Stimulated activated naive B cell treated with anti-CD40 and anti-IgM and Interleukin-4, amounts not matched to agents 10 μg/mL and 1 μg/mL and 100 μg/mL, for 72 hours (primary cell): ENCODE results near the gene CRELD2.

ENCODE experiments used
- ATAC-seq, 2 donors: fragments of 150-1000 bp; cut with Tn5 transposase; replicated peaks; 2 replicates each; pipeline ENCODE4 v1.10.0; 2021; ENCODE audit warnings: moderate library complexity in 1 of 2
- DNase-seq: peaks from one replicate; pipeline ENCODE4 v3.0.0; 2021
- H3K27ac Mint-ChIP-seq: one replicate; pipeline ENCODE4 v1.8.0; 2022; ENCODE audit warnings: mild to moderate bottlenecking, mixed read lengths
- H3K27me3 Mint-ChIP-seq, 2 donors: one replicate each; pipeline ENCODE4 v1.8.0; 2022; ENCODE audit warnings: mixed read lengths in 2 of 2
- H3K36me3 Mint-ChIP-seq, 2 donors: one replicate each; pipeline ENCODE4 v1.8.0; 2022; ENCODE audit warnings: mixed read lengths in 2 of 2, mild to moderate bottlenecking in 1 of 2
- H3K4me1 Mint-ChIP-seq, 2 donors: one replicate each; pipeline ENCODE4 v1.8.0; 2022; ENCODE audit warnings: mixed read lengths in 2 of 2, mild to moderate bottlenecking in 1 of 2
- H3K4me3 Mint-ChIP-seq, 2 donors: one replicate each; pipeline ENCODE4 v1.8.0; 2022; ENCODE audit warnings: mild to moderate bottlenecking in 2 of 2, mixed read lengths in 2 of 2, moderate library complexity in 1 of 2
- H3K9me3 Mint-ChIP-seq, 2 donors: one replicate each; pipeline ENCODE4 v1.8.0; 2022; ENCODE audit warnings: mixed read lengths in 2 of 2, mild to moderate bottlenecking in 1 of 2

Gene CRELD2

DNA sequence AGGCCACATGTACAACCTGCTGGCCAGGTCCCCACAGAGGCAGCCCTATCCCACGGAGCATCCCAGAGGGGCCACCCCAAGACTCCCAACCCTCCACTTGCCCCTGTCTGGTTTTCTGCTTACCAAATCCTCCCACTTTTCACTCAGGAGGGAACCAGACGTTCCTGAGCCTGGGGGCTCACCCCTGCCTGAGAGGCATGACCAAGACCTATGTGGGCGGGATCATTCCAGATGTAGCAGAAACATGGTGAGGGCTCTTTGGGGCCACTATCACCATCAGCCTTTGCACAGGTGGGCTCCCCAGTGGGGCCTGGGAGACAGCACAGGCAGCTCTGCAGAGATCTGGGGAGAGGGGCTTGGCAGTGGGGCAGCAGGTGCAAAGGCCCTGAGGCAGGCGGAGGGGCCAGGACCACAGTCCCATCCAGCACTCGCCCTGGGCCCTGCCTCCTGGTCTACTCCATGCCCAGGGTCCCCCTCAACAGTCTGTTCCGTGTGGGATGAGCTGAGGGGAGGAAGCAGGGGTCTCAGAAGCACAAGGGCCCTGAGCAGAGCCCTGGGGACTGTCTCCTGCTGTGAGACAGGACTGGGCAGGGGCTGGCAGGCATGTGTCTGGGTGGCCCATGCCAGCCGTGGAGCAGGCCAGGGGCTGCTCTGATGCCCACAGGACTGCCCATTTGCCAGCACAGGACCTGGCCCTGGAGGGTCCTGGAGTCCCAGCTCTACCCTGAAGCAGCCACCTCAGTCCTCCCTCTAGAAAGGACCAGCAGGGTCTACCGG is 51.5 kb downstream of the CRELD2 start:
- ATAC-seq (no peak), DNase-seq (peak; percentile 4)
- peak overlapping the region; percentile 97 for H3K27ac Mint-ChIP-seq
- H3K36me3 Mint-ChIP-seq, result peaks cover 0 to 13% of the 10 kb centered on the region in 2 donors
- peaks cover 34 to 59% of the 10 kb centered on the region in 2 donors for H3K4me1 Mint-ChIP-seq
- H3K9me3 Mint-ChIP-seq, result no peaks in the 10 kb centered on the region
- peak overlapping the region in 1 of 2 donors; percentile 37 for H3K4me3 Mint-ChIP-seq
- no peaks in the 10 kb centered on the region for H3K27me3 Mint-ChIP-seq

DNA sequence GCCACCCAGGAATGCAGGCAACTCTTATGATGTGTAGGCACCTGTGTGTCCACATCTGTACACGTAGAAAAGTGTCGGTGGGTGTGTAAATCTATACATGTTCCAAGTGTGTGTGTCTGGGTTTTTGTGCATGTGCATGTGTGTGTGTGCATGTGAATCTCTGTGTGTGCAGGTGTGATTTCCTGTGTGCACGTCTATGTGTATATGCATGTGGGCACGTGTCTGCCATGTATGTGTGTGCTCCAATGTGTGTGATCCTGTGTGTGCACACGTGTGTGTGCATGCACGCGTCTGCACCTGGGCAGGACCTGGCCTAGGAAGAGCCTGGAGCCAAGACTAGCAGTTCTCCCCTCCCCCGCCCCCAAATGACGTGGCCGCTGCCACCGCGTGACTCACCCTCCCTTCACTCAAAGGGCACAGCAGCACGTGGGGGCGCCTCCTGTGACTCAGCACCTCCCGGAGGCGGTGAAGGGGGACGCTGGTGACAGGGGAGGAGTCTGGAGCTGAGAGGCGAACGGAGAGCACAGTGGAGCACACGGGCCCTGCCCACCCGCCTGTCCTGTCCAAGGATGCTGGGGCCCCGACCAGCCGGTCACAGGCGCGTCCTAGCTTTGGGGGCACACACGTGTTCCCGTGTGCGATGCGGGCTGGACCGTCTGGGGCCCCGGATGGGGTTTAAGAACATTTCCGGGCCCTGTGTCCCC is 52.2 kb downstream of the CRELD2 start:
- peak overlapping the region; percentile 97 for H3K27ac Mint-ChIP-seq
- no peaks in the 10 kb centered on the region for H3K27me3 Mint-ChIP-seq
- H3K4me3 Mint-ChIP-seq, result no peak overlapping the region
- H3K4me1 Mint-ChIP-seq, result peaks cover 38 to 57% of the 10 kb centered on the region in 2 donors
- H3K36me3 Mint-ChIP-seq, result peaks cover 2 to 17% of the 10 kb centered on the region in 2 donors
- ATAC-seq, result peak; percentile 78 to 83
- peaks cover 4 to 5% of the 10 kb centered on the region in 2 donors for H3K9me3 Mint-ChIP-seq
- DNase-seq, result peak; percentile 94

DNA sequence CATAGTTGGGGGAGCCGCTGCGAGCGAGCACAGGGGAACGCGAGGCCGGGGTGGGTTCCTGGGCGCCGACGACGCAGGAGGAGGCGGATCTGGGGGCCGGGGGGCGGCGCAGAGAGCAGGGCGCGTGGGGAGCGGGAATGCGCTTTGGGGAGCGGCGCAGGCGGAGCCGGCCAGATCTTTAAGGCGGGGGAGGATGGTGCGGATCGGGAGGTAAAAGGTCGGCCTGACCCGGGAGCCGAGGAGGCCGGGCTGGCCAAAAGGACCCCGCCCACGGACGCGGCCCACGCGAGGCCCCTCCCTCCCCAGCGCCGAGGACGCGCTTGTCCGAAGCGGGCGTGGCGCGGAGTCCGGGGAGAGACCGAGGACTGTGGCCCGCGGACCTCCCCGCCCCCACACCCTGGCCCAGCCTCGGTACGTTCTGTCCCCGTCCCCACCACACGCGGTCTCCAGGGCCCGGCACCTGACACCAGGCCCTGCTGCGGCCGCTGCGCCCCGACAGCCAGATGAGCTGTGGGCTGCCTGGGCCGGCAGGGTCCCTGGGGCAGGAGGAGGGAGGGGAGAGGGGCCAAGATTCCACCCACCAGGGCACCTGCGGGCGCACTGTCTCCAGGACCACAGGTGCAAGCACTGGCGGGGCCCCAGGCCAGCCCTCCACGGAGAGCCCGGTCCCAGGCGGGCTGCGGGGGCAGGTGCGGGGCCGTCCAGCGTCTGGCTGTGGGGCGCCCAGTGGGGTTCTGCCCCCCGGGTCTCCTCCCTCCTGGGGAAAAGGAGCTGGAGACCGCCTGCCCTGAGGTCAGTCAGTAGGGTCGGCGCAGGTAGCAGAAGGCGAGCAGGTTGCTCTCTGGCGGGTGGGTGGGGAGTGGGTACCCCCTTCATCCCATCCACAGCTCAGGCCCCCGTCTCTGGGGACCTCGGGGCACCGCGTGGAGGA is 53.1 kb downstream of the CRELD2 start:
- H3K27ac Mint-ChIP-seq, result peak overlapping the region; percentile 97
- peak; percentile 74 for DNase-seq
- peaks cover 4 to 5% of the 10 kb centered on the region in 2 donors for H3K9me3 Mint-ChIP-seq
- no peak overlapping the region for H3K4me3 Mint-ChIP-seq
- no peaks in the 10 kb centered on the region for H3K27me3 Mint-ChIP-seq
- peaks cover 2 to 13% of the 10 kb centered on the region in 2 donors for H3K36me3 Mint-ChIP-seq
- peaks cover 35 to 51% of the 10 kb centered on the region in 2 donors for H3K4me1 Mint-ChIP-seq
- ATAC-seq, result peak; percentile 47 to 52

DNA sequence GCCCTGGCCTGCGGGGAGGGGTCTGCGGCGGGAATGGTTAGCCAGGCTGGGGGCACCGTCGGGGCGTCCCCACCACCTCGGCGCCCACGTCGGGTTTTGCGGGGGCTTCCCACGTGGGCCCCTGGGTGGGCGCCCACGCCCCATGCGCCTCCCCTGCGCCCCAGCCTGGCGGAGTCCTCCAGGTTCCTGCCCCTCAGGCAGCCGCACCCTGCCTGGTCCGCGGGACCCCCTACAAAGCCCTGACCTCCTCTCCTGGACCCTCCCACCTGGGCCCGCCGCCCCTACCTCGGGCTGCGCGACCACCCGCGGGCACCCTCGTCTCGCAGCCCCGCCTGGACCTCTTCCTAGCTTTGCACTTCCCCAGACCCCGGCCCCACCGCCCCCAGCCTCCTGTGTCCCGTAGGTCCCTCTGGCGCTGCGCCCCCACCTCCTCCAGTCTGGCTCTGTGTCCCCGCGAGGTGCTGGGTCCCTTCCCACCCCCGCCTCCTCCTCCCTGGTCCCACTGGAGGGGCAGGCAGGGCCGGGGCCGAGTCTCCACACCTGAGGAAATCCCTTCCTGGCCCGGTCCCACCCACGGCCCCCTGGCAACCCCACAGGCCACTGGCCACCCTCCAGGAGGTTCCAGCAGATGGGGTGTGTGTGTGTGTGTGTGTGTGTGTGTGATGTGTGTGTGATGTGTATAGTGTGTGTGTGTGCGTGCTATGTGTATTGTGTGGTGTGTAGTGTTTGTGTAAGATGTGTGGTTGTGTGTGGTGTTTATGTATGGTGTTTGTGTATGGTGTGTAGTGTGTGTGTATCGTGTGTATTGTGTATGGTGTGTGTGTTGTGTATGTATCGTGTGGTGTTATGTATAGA is 54.0 kb downstream of the CRELD2 start:
- no peak overlapping the region for H3K27ac Mint-ChIP-seq
- DNase-seq (peak; percentile 26), ATAC-seq (no peak)
- peaks cover 33 to 46% of the 10 kb centered on the region in 2 donors for H3K4me1 Mint-ChIP-seq
- H3K9me3 Mint-ChIP-seq, result peaks cover 4 to 5% of the 10 kb centered on the region in 2 donors
- no peak overlapping the region for H3K4me3 Mint-ChIP-seq
- H3K36me3 Mint-ChIP-seq, result peaks cover 4 to 16% of the 10 kb centered on the region in 2 donors
- no peaks in the 10 kb centered on the region for H3K27me3 Mint-ChIP-seq

DNA sequence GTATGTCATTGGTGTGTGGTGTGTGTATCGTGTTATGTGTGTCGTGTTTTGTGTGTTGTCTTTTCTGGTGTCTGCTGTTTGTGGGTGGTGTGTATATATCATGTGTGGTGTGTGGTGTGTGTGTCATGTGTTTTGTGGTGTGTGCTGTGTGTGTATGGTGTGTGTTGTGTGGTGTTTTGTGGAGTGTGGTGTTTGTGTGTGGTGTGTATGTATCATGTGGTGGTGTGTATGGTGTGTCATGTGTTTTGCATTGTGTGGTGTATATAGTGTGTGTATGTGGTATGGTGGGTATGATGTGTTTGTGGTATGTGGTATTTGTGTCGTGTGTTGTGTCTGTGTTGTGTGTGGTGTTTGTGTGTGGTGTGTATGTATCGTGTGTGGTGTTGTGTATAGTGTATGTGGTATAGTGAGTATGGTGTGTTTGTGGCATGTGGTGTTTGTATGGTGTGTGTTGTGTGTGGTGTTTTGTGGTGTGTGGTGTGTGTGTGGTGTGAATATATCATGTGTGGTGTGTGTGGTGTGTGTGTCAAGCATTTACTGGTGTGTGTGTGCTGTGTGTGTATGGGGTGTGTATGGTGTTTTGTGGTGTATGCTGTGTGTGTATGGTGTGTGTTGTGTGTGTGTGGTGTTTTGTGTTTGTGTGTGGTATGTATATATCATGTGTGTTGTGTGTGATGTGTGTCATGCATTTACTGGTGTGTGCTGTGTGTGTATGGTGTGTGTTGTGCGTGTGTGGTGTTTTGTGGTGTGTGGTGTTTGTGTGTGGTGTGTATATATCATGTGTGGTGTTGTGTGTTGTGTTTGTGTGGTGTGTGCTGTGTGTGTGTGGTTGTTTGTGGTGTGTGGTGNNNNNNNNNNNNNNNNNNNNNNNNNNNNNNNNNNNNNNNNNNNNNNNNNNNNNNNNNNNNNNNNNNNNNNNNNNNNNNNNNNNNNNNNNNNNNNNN is 54.9 kb downstream of the CRELD2 start:
- DNase-seq, result peak; percentile 0
- Mint-ChIP-seq H3K36me3 (peaks cover 8 to 11% of the 10 kb centered on the region in 2 donors), H3K27ac (no peak overlapping the region), H3K4me1 (peaks cover 26 to 46% of the 10 kb centered on the region in 2 donors), H3K27me3 (no peaks in the 10 kb centered on the region), H3K4me3 (no peak overlapping the region), H3K9me3 (peaks cover 5% of the 10 kb centered on the region in 2 donors)
- ATAC-seq, result no peak

DNA sequence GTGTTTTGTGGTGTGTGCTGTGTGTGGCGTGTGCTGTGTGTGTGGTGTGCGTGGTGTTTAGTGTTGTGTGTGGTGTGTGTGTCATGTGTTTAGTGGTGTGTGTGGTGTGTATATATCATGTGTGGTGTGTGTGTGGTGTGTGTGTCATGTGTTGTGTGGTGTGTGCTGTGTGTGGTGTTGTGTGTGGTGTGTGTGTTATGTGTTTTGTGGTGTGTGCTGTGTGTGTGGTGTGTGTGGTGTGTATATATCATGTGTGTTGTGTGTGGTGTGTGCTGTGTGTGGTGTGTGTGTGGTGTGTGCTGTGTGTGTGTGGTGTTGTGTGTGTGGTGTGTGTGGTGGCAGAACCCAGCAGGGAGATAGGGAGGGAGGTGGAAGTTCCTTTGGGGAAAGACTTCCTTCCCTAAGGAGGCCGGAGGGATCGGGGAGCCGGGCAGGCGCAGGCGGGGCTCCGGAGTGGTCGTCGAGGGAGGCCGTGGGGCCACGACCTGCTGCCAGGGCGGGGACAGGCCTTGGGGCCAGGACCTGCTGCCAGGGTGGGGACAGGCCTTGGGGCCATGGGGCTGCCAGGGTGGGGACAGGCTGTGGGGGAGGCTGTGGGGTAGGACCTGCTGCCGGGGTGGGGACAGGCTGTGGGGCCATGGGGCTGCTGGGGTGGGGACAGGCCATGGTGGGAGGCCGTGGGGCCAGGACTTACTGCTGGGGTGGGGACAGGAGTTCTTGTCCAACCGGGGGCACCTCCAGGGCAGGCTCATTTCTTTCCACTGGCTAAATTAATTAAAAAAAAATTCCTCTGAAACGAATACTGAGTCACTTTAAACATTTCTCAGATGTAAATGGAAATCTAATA is 57.3 kb downstream of the CRELD2 start:
- peak; percentile 79 for DNase-seq
- Mint-ChIP-seq H3K9me3 (peaks cover 13 to 15% of the 10 kb centered on the region in 2 donors), H3K27ac (peak overlapping the region; percentile 93), H3K27me3 (peaks cover 0 to 4% of the 10 kb centered on the region in 2 donors), H3K36me3 (peaks cover 22 to 26% of the 10 kb centered on the region in 2 donors), H3K4me3 (peak overlapping the region; percentile 46 to 68), H3K4me1 (peaks cover 22 to 40% of the 10 kb centered on the region in 2 donors)
- ATAC-seq, result peak; percentile 61 to 64

DNA sequence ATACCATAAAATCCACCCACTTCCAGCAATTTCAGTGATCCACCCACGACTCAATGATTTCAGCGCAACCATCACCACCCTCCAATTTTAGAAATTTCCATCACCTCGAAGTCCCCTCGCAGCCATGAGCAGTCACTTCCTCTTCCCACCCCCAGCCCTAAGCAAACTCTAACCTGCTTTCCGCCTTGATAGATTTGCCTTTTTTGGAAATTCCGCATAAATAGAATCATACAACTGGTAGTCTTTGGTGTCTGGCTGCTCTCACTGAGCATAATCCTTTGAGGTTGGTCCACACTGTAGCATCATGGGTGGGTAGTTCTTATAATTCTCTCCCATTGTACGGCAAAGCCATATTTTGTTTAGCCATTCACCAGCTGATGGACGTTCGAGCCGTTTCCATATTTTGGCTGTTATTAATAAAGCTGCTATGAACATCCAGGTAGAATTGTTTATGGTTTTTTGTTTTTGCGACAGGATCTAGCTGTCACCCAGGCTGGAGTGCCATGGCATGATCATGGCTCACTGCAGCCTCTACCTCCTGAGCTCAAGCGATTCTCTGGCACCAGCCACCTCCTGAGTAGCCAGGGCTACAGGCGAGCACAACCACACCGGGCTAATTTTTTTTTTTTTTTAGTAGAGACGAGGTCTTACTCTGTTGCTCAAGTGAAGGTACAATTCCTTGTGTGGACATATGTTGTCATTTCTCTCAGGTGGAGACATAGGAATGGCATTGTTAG is 58.2 kb downstream of the CRELD2 start:
- H3K9me3 Mint-ChIP-seq, result peaks cover 15 to 17% of the 10 kb centered on the region in 2 donors
- peaks cover 21 to 36% of the 10 kb centered on the region in 2 donors for H3K4me1 Mint-ChIP-seq
- peak overlapping the region; percentile 0 to 36 for H3K4me3 Mint-ChIP-seq
- peaks cover 26 to 28% of the 10 kb centered on the region in 2 donors for H3K36me3 Mint-ChIP-seq
- H3K27me3 Mint-ChIP-seq, result peaks cover 0 to 4% of the 10 kb centered on the region in 2 donors
- DNase-seq (peak; percentile 76), ATAC-seq (peak; percentile 71 to 73)
- peak overlapping the region; percentile 91 for H3K27ac Mint-ChIP-seq
